Neutrophil (primary cell): ENCODE measurements around the gene ARHGEF38.
"Not testable (repeated sequence)": the region's sequence is repeated elsewhere in the genome, so short reads cannot be mapped to it uniquely, and the experiment has no call there.

Experiments used
- H3K27ac ChIP-seq: fragments of 200-600 bp; sonication (generic); 2 replicates; pipeline ENCODE4 v1.5.1; 2016; ENCODE audit warnings: mild to moderate bottlenecking, moderate library complexity
- H3K27me3 ChIP-seq: fragments of 200-600 bp; sonication (generic); 2 replicates; pipeline ENCODE4 v1.6.0; 2016; ENCODE audit warnings: mild to moderate bottlenecking
- H3K36me3 ChIP-seq: fragments of 200-600 bp; sonication (generic); 2 replicates; pipeline ENCODE4 v1.5.1; 2017
- H3K4me1 ChIP-seq, 2 experiments: fragments of 200-600 bp in 1 of 2; sonication (generic) in 1 of 2; 1 replicate in 1 of 2; 2 replicates in 1 of 2; pipeline versions ENCODE4 v1.5.1 to v1.6.1; 2013 to 2016; ENCODE audit warnings: low read depth in 1 of 2, low read length in 1 of 2, mild to moderate bottlenecking in 1 of 2, moderate library complexity in 1 of 2; ENCODE audit not compliant: control insufficient read depth in 1 of 2, insufficient read depth in 1 of 2
- H3K4me3 ChIP-seq, 2 experiments: fragments of 200-600 bp in 1 of 2; sonication (generic) in 1 of 2; 1 replicate in 1 of 2; 2 replicates in 1 of 2; pipeline ENCODE4 v1.5.1; 2013 to 2016; ENCODE audit warnings: low read depth in 1 of 2, low read length in 1 of 2, mild to moderate bottlenecking in 1 of 2, moderate library complexity in 1 of 2
- H3K9me3 ChIP-seq: fragments of 200-600 bp; sonication (generic); 2 replicates; pipeline ENCODE4 v1.5.1; 2016
- TF ChIP-seq, protein P1 (sequence below): fragments of 200-600 bp; sonication (generic); IDR thresholded peaks from 2 replicates; pipeline ENCODE4 v1.5.1; 2016; ENCODE audit warnings: antibody characterized with exemption

Gene ARHGEF38

DNA sequence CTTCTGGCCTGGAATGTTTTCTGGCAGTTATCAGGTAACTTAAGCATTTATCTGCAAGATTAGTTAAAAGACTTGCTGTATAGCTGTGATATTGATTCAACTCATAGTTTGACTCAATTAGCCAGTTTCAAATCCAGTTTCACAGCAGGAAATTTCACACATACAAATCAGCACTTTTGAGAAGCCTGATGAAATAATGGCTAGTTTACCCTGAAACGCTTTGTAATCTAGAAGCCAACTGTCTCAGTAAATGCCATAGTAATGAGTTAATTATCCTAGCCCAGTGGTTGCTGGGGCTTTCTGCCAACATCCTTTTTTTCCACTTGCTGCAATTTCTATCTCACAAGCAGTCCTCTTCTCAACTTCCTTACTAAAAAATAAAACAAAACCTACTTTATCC, 53.1 kb downstream of the ARHGEF38 start:
- Histone ChIP-seq H3K4me3 (no peak overlapping the region), H3K4me1 (no peaks in the 10 kb centered on the region), H3K9me3 (no peaks in the 10 kb centered on the region), H3K27me3 (no peaks in the 10 kb centered on the region), H3K27ac (no peak overlapping the region), H3K36me3 (no peaks in the 10 kb centered on the region)
- TF ChIP-seq, protein P1, sequence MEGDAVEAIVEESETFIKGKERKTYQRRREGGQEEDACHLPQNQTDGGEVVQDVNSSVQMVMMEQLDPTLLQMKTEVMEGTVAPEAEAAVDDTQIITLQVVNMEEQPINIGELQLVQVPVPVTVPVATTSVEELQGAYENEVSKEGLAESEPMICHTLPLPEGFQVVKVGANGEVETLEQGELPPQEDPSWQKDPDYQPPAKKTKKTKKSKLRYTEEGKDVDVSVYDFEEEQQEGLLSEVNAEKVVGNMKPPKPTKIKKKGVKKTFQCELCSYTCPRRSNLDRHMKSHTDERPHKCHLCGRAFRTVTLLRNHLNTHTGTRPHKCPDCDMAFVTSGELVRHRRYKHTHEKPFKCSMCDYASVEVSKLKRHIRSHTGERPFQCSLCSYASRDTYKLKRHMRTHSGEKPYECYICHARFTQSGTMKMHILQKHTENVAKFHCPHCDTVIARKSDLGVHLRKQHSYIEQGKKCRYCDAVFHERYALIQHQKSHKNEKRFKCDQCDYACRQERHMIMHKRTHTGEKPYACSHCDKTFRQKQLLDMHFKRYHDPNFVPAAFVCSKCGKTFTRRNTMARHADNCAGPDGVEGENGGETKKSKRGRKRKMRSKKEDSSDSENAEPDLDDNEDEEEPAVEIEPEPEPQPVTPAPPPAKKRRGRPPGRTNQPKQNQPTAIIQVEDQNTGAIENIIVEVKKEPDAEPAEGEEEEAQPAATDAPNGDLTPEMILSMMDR, result no peak

- no peaks in the 10 kb centered on the region for H3K4me1 ChIP-seq
- TF ChIP-seq, protein P1, result no peak
- no peaks in the 10 kb centered on the region for H3K36me3 ChIP-seq
- no peak overlapping the region for H3K4me3 ChIP-seq
- no peaks in the 10 kb centered on the region for H3K27me3 ChIP-seq
- no peaks in the 10 kb centered on the region for H3K9me3 ChIP-seq
- no peak overlapping the region for H3K27ac ChIP-seq
Measured at GRCh38 chr4:105607876-105608275, 55.5 kb downstream of the ARHGEF38 start.

- H3K4me3 ChIP-seq, H3K27ac ChIP-seq, H3K36me3 ChIP-seq, H3K27me3 ChIP-seq, H3K4me1 ChIP-seq, H3K9me3 ChIP-seq: not testable (repeated sequence)
Measured at GRCh38 chr4:105609819-105610218, 57.4 kb downstream of the ARHGEF38 start.

DNA sequence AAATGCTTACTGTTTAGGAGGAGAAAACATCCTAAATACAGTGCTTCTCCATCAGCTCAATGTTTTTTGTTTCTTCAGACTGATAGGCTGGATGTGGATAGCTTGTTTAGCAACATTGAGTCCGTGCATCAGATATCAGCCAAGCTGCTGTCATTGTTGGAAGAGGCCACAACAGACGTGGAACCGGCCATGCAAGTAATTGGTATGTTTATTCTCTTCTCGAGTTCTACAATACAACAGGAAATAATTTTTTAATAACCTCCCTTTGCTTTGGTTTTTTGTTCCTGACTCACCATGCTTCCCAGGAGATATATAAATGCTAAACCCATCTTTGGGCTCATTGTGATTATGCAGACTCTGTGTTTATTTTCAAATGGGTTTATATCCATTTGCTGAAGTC, 60.9 kb downstream of the ARHGEF38 start:
- Histone ChIP-seq H3K36me3 (no peaks in the 10 kb centered on the region), H3K27me3 (no peaks in the 10 kb centered on the region), H3K9me3 (no peaks in the 10 kb centered on the region), H3K4me3 (no peak overlapping the region), H3K4me1 (no peaks in the 10 kb centered on the region), H3K27ac (no peak overlapping the region)
- TF ChIP-seq, protein P1, result no peak

GRCh38 chr4:105619188-105619931, 66.9 kb downstream of the ARHGEF38 start:
- no peak overlapping the region for H3K4me3 ChIP-seq
- H3K27ac ChIP-seq, result no peak overlapping the region
- no peaks in the 10 kb centered on the region for H3K27me3 ChIP-seq
- H3K4me1 ChIP-seq, result no peaks in the 10 kb centered on the region
- H3K9me3 ChIP-seq, result no peaks in the 10 kb centered on the region
- no peaks in the 10 kb centered on the region for H3K36me3 ChIP-seq
- TF ChIP-seq, protein P1, result no peak

- Histone ChIP-seq H3K9me3 (no peaks in the 10 kb centered on the region), H3K27ac (no peak overlapping the region), H3K36me3 (no peaks in the 10 kb centered on the region), H3K27me3 (no peaks in the 10 kb centered on the region), H3K4me3 (no peak overlapping the region), H3K4me1 (no peaks in the 10 kb centered on the region)
- TF ChIP-seq, protein P1, result no peak
Measured at GRCh38 chr4:105620640-105621323, 68.4 kb downstream of the ARHGEF38 start.
